ENCODE data around the gene PRKD1.

Gene PRKD1

DNA sequence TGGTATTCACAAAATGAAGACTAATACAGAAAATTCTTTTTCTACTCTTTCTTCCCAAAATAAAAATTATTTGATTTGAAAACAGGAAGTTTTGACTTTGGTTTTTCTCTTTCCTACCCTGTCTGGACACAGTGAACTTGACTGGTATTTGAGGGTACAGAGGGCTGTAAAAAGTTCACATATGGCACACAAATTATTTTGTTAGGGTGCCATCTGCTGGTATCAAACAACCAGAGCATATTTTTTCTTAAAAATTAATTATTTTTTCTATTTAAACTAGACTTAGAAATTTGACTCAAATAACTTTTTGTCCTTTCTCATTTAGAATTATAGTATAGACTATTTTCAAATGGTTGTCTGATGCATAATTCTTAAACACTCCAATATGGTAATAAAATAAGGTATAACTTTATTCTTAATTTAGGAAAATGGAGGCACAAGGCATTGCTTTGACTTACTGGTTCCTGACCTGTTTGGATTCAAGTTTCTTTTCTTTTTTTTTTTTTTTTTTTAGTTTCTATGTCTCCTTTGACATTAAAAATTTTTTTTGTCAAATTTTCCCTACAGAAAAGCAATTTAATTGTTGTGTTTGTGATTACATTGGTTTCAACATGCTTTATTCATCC, 390.6 kb downstream of the PRKD1 start:
- FAIRE-seq (no peak), DNase-seq (ENCODE audit: insufficient read length, low spot score) (no peak)

DNA sequence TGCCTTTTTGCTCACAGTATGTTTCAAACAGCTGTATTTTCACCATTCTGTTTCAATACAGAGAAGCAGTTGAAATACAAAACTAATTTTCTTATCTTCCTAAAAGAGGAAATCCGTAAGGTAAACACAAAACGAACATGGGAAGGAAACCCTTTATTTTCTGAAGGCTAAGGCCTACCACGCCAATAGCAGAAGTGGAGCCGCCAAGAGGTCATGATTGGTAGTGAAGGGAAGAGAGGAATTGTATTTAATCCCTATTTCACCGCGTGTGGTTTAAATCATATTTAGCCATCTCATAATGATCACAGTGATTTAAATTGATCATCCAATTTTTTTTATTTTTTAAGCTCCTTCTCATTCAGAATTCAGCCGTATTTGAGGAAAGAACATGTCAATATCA, 398.2 kb downstream of the PRKD1 start:
- FAIRE-seq (no peak), DNase-seq (ENCODE audit: insufficient read length, low spot score) (no peak)

DNA sequence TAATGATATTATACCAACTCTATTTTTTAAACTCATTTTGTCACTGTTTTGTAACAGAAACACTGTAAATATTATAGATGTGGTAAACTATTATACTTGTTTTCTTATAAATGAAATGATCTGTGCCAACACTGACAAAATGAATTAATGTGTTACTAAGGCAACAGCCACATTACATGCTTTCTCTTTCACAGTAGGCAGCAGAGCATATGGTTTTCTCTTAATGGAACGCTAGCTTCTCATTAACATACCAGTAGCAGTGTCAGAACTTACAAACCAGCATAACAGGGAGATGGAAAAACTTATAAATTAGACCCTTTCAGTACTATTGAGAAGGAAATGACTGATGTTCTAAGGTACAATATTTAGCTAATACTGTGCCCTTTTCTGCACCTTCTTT, 398.8 kb downstream of the PRKD1 start:
- no peak for FAIRE-seq
- no peak for DNase-seq (ENCODE audit: insufficient read length, low spot score)

DNA sequence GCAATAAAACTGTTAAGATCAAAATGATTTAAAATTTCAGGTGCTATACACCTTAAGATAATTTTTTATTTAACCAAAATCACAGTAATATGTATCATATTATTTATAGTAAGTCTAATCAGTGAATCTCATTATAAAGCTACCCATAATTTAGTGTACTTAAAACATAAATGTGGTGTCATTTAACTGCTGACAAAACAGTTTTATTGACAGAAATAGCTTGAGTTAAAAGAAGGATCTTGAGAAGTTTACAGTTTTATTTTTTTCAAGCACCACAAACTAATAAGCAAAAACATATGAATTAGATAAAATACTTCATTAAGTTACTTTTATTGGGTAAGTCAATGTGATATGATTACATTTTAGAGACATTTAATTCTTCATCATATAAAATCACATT, 400.4 kb downstream of the PRKD1 start:
- FAIRE-seq (no peak), DNase-seq (ENCODE audit: insufficient read length, low spot score) (no peak)

Data from GM19239 (cell line).